ENCODE results near the gene SIX3. TPM values are rescaled to one million over a fixed set of nuclear protein-coding genes. Genes with fewer than 3 reads are reported as not detected.

SIX3 gene
- total RNA-seq, 1 experiment from 2014 or later = 13.2 TPM

DNA sequence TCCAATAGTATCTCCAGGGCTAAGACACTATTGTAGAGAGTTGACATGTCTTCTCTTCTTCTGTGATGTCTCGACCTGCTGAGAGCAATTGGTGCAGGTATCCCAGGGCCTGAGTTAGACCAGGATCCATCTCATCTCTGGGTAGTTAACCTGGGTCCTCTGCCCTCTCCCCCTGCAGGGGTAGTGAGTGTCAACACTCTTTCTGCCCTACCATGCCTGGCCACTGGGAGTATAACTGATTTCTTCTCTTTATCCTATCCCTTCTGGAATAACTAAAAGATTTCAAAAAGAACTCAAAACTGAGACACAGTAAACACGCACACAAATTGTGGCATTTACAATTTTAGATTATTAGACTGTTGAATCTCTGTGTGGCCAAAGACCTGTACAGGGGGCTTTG lies 20.8 kb upstream of the SIX3 start:
- no peaks in the 10 kb centered on the region for H3K9me3 Mint-ChIP-seq
- DNase-seq (ENCODE audit: low spot score) (no peak), ATAC-seq (peak; percentile 89)
- POLR2A ChIA-PET = no interaction called here
- H3K27me3 Mint-ChIP-seq (ENCODE audit: low read depth) = peaks cover 62% of the 10 kb centered on the region
- CTCF ChIA-PET = no interaction called here
- H3K27ac Mint-ChIP-seq = no peak overlapping the region
- TF ChIP-seq EMX1 (CRISPR knock-in tag; IDR thresholded peaks at IDR 0.05) = no peak
- TF ChIP-seq, protein P1, sequence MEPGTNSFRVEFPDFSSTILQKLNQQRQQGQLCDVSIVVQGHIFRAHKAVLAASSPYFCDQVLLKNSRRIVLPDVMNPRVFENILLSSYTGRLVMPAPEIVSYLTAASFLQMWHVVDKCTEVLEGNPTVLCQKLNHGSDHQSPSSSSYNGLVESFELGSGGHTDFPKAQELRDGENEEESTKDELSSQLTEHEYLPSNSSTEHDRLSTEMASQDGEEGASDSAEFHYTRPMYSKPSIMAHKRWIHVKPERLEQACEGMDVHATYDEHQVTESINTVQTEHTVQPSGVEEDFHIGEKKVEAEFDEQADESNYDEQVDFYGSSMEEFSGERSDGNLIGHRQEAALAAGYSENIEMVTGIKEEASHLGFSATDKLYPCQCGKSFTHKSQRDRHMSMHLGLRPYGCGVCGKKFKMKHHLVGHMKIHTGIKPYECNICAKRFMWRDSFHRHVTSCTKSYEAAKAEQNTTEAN (CRISPR knock-in tag; IDR thresholded peaks at IDR 0.05) = no peak
- TF ChIP-seq MXD4 (CRISPR knock-in tag; IDR thresholded peaks at IDR 0.05; ENCODE audit: borderline replicate concordance) = no peak
- TF ChIP-seq, protein P2, sequence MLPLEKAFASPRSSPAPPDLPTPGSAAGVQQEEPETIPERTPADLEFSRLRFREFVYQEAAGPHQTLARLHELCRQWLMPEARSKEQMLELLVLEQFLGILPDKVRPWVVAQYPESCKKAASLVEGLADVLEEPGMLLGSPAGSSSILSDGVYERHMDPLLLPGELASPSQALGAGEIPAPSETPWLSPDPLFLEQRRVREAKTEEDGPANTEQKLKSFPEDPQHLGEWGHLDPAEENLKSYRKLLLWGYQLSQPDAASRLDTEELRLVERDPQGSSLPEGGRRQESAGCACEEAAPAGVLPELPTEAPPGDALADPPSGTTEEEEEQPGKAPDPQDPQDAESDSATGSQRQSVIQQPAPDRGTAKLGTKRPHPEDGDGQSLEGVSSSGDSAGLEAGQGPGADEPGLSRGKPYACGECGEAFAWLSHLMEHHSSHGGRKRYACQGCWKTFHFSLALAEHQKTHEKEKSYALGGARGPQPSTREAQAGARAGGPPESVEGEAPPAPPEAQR (CRISPR knock-in tag; IDR thresholded peaks at IDR 0.05) = no peak
- TF ChIP-seq, protein P3, sequence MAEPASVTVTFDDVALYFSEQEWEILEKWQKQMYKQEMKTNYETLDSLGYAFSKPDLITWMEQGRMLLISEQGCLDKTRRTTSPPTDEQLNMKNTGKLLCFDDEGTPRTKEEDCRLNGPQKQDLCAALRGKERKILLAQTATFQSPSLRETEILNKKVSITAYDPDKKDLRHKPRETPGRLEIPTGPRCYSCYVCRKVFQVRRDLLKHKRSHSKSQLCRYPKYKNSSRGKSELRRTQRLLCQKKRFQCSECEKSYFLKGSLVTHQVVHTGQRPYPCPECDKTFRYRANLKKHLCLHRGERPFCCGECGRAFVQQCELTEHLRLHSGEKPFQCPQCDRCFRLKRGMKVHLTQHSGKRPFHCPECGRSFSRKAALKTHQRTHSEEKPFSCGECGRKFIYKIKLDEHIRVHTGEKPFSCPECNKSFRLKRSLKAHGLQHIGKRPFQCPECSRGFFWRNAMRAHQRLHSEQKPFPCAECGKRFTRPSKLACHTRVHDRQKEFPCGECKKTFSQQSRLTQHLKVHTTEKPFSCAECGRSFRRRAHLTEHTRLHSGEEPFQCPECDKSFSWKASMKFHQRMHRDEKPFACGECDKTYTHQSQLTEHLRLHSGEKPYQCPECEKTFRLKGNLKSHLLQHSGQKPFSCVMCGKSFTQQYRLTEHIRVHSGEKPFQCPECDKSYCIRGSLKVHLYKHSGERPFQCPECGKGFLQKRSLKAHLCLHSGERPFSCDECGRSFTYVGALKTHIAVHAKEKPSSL (CRISPR knock-in tag; conservative IDR thresholded peaks at IDR 0.05) = no peak
- no peak for TF ChIP-seq SOX15 (CRISPR knock-in tag; IDR thresholded peaks at IDR 0.05)
- TF ChIP-seq ZNF416 (CRISPR knock-in tag; IDR thresholded peaks at IDR 0.05) = no peak
- TF ChIP-seq, protein P4, sequence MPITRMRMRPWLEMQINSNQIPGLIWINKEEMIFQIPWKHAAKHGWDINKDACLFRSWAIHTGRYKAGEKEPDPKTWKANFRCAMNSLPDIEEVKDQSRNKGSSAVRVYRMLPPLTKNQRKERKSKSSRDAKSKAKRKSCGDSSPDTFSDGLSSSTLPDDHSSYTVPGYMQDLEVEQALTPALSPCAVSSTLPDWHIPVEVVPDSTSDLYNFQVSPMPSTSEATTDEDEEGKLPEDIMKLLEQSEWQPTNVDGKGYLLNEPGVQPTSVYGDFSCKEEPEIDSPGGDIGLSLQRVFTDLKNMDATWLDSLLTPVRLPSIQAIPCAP (CRISPR knock-in tag; IDR thresholded peaks at IDR 0.05) = no peak
- no peak for TF ChIP-seq ATF1 (CRISPR knock-in tag; IDR thresholded peaks at IDR 0.05)
- TF ChIP-seq ZNF219 (CRISPR knock-in tag; IDR thresholded peaks at IDR 0.05; ENCODE audit: borderline replicate concordance) = no peak
- no peak for TF ChIP-seq ETV6 (CRISPR knock-in tag; IDR thresholded peaks at IDR 0.05)
- no peak for TF ChIP-seq CREB1 (CRISPR knock-in tag; IDR thresholded peaks at IDR 0.05)
- no peak for TF ChIP-seq NR2C2 (CRISPR knock-in tag; IDR thresholded peaks at IDR 0.05)
- TF ChIP-seq, protein P5, sequence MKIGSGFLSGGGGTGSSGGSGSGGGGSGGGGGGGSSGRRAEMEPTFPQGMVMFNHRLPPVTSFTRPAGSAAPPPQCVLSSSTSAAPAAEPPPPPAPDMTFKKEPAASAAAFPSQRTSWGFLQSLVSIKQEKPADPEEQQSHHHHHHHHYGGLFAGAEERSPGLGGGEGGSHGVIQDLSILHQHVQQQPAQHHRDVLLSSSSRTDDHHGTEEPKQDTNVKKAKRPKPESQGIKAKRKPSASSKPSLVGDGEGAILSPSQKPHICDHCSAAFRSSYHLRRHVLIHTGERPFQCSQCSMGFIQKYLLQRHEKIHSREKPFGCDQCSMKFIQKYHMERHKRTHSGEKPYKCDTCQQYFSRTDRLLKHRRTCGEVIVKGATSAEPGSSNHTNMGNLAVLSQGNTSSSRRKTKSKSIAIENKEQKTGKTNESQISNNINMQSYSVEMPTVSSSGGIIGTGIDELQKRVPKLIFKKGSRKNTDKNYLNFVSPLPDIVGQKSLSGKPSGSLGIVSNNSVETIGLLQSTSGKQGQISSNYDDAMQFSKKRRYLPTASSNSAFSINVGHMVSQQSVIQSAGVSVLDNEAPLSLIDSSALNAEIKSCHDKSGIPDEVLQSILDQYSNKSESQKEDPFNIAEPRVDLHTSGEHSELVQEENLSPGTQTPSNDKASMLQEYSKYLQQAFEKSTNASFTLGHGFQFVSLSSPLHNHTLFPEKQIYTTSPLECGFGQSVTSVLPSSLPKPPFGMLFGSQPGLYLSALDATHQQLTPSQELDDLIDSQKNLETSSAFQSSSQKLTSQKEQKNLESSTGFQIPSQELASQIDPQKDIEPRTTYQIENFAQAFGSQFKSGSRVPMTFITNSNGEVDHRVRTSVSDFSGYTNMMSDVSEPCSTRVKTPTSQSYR (CRISPR knock-in tag; IDR thresholded peaks at IDR 0.05) = no peak
- TF ChIP-seq PRRX2 (CRISPR knock-in tag; IDR thresholded peaks at IDR 0.05) = no peak
- no peak for TF ChIP-seq ELF4 (CRISPR knock-in tag; IDR thresholded peaks at IDR 0.05; ENCODE audit: low read depth)
- no peak for TF ChIP-seq GABPB1 (CRISPR knock-in tag; IDR thresholded peaks at IDR 0.05)
- H3K4me3 Mint-ChIP-seq = no peak overlapping the region
- 0 out of 2 replicates have a peak, but pooled peaks cover 3% of the 10 kb centered on the region for H3K36me3 Mint-ChIP-seq
- peaks cover 16% of the 10 kb centered on the region for H3K4me1 Mint-ChIP-seq

DNA sequence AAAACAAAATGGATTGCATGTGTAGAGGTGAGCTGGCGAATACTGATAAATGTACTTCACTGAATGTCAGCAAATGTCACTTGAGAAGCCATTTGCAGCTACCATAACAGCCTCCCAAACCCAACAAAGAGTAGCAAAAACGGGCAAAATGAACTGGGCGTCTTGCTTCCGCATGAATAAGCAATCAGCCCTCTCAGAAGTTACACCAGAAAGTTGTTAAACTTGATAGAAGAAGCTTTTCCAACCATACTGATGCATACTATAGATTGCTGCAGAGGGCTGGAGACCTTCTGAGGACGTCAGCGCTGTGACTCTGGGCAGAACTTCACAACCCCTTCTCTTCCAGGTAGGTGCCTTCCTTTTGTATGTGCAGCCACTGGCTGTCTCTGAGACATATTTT lies 18.7 kb upstream of the SIX3 start:
- ATAC-seq (no peak), DNase-seq (ENCODE audit: low spot score) (no peak)
- H3K9me3 Mint-ChIP-seq = no peaks in the 10 kb centered on the region
- peaks cover 32% of the 10 kb centered on the region for H3K4me1 Mint-ChIP-seq
- H3K36me3 Mint-ChIP-seq = 0 out of 2 replicates have a peak, but pooled peaks cover 3% of the 10 kb centered on the region
- ChIA-PET CTCF (interaction anchor here (1.1 kb wide), 1 partner anchor 33 kb away, joined by 4 read pairs; no protein-coding TSS in a partner anchor), POLR2A (no interaction called here)
- TF ChIP-seq, protein P6, sequence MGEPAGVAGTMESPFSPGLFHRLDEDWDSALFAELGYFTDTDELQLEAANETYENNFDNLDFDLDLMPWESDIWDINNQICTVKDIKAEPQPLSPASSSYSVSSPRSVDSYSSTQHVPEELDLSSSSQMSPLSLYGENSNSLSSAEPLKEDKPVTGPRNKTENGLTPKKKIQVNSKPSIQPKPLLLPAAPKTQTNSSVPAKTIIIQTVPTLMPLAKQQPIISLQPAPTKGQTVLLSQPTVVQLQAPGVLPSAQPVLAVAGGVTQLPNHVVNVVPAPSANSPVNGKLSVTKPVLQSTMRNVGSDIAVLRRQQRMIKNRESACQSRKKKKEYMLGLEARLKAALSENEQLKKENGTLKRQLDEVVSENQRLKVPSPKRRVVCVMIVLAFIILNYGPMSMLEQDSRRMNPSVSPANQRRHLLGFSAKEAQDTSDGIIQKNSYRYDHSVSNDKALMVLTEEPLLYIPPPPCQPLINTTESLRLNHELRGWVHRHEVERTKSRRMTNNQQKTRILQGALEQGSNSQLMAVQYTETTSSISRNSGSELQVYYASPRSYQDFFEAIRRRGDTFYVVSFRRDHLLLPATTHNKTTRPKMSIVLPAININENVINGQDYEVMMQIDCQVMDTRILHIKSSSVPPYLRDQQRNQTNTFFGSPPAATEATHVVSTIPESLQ (CRISPR knock-in tag; IDR thresholded peaks at IDR 0.05) = no peak
- TF ChIP-seq TP53 (CRISPR knock-in tag; IDR thresholded peaks at IDR 0.05) = no peak
- TF ChIP-seq, protein P7, sequence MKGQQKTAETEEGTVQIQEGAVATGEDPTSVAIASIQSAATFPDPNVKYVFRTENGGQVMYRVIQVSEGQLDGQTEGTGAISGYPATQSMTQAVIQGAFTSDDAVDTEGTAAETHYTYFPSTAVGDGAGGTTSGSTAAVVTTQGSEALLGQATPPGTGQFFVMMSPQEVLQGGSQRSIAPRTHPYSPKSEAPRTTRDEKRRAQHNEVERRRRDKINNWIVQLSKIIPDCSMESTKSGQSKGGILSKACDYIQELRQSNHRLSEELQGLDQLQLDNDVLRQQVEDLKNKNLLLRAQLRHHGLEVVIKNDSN (CRISPR knock-in tag; IDR thresholded peaks at IDR 0.05) = no peak
- TF ChIP-seq, protein P8, sequence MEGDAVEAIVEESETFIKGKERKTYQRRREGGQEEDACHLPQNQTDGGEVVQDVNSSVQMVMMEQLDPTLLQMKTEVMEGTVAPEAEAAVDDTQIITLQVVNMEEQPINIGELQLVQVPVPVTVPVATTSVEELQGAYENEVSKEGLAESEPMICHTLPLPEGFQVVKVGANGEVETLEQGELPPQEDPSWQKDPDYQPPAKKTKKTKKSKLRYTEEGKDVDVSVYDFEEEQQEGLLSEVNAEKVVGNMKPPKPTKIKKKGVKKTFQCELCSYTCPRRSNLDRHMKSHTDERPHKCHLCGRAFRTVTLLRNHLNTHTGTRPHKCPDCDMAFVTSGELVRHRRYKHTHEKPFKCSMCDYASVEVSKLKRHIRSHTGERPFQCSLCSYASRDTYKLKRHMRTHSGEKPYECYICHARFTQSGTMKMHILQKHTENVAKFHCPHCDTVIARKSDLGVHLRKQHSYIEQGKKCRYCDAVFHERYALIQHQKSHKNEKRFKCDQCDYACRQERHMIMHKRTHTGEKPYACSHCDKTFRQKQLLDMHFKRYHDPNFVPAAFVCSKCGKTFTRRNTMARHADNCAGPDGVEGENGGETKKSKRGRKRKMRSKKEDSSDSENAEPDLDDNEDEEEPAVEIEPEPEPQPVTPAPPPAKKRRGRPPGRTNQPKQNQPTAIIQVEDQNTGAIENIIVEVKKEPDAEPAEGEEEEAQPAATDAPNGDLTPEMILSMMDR (IDR thresholded peaks at IDR 0.05) = no peak
- H3K27ac Mint-ChIP-seq = no peak overlapping the region
- peaks cover 74% of the 10 kb centered on the region for H3K27me3 Mint-ChIP-seq (ENCODE audit: low read depth)
- H3K4me3 Mint-ChIP-seq = no peak overlapping the region
